Skin of body (tissue), 2 donors: Measurements from ENCODE around the gene ANKRD13D. TPM values are rescaled to one million over a fixed set of nuclear protein-coding genes. Genes with fewer than 3 reads are reported as not detected.
A peak's percentile ranks its signal among the peaks of the same experiment; 100 is the strongest.

Source experiments
- DNase-seq: peaks from one replicate; lab custom pipeline; 2025; lab: John Stamatoyannopoulos, UW
- total RNA-seq: library from RNA; depleted of rRNA; stranded (reverse); fragments of >200 nt; gene quantifications from one replicate; pipeline ENCODE4 v1.2.3, GENCODE V29; 2014

Gene ANKRD13D
- total RNA-seq, 1 donor from 2014 or later, result 33.0 TPM

GRCh38 chr11:67273260-67273990 lies 15.7 kb upstream of the ANKRD13D start:
- no peak for DNase-seq

DNA sequence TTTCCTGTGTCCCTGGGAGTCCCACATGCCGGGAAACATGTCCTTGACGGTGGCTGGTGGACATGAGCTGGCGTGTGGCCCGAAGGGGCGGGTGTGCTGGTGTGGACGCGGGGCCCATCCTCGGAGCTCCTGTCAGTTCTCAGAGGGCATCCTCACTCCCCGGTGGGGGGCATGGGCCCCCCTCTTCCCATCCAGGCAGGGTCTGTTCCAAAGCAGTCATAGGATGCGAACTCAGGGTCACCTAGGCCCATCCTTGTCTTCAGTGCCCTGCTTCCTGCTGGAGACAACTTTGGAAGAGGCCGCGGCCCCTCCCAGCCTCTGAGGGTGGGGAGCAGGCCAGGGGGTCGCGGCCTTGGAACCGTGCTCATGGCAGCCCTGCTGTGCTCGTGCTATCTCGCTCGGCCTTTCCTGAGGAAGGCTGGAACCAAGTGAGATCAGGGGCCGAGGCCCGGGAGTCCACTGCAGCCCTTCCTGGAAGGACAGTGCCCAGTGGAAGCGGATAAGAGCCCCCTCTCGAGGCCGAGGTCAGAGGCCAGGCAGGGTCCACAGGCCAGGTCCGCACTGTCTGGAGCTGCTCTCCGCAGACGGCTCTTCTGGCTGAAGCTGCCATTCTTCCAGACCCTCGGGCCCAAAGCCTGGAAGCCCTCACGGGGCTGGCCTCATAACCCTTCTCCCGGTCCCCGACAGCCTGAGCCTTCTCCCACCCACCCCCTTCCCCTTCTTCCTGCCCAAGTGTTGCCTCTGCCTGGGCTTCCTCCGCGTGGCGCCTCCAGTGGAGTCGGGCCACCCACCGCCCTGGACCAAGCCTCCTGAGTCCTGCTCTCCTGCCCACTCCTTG lies 14.1 kb upstream of the ANKRD13D start:
- no peak for DNase-seq

- no peak for DNase-seq
Observed at GRCh38 chr11:67275606-67276409, 13.3 kb upstream of the ANKRD13D start.

- no peak for DNase-seq
Observed at GRCh38 chr11:67276781-67277230, 12.3 kb upstream of the ANKRD13D start.

DNA sequence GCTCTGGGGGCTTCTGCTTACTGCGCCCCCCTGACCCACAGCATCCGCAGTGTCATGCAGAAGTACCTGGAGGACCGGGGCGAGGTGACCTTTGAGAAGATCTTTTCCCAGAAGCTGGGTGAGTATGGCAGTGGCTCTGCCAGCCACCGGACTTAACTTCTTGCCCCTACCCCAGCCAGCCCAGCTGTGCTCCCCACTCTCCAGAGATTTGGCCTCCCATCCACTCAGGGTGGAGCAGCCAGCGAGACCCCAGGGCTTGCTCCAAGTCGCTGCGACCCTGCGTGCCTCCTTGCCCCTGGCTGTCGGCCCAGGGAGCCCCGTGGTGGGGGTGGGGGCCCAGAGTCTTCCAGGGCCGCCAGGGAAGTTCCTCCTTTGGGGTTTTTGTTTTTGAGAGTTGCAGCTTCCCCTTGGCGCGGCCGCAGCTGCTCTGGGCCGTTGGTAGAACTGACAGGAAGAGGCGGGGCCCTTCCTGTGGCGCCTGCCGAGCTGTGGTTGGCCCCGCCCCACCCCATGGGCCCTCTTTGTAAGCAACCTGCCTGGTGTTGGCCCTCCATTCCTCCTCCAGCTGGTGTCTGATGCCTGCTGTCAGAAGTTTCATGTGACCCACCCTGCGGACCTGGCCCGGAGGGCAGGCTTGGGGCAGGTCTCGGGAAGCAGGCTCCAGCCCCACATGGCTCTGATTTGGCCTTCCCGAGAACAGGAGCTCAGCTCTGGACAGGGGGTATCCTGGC lies 11.7 kb upstream of the ANKRD13D start:
- peak; percentile 67 for DNase-seq

GRCh38 chr11:67278135-67278938 lies 10.8 kb upstream of the ANKRD13D start:
- no peak for DNase-seq

GRCh38 chr11:67278939-67279588 lies 10.0 kb upstream of the ANKRD13D start:
- DNase-seq, result no peak

- no peak for DNase-seq
Observed at GRCh38 chr11:67279589-67280340, 9.3 kb upstream of the ANKRD13D start.

- DNase-seq, result no peak
Observed at GRCh38 chr11:67280341-67280787, 8.7 kb upstream of the ANKRD13D start.

GRCh38 chr11:67280788-67281551 lies 8.1 kb upstream of the ANKRD13D start:
- no peak for DNase-seq

- DNase-seq, result no peak
Observed at GRCh38 chr11:67281552-67282150, 7.5 kb upstream of the ANKRD13D start.

- DNase-seq, result no peak
Observed at GRCh38 chr11:67282155-67282875, 6.8 kb upstream of the ANKRD13D start.

DNA sequence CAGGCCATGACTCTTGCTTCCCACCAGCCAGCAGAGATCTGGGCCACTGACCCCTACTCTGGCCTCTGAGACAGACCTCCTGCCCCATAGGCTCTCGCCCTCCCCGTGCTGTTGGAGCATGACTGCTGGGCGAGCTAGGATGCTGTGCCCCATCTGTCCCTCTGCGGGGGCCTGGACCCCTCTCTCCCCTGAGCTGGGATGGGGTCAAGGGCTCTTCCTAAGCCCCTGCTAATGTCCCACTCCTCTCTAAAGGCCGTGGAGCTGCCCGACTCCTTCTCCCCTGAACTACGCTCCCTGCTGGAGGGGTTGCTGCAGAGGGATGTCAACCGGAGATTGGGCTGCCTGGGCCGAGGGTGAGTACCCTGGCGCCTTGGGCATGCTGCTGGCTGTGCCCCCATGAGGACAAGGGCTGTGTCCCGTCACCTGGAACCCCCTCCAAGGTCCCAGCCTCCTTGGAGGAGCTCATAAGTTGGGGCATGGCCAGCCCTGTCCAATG lies 6.2 kb upstream of the ANKRD13D start:
- DNase-seq, result no peak

DNA sequence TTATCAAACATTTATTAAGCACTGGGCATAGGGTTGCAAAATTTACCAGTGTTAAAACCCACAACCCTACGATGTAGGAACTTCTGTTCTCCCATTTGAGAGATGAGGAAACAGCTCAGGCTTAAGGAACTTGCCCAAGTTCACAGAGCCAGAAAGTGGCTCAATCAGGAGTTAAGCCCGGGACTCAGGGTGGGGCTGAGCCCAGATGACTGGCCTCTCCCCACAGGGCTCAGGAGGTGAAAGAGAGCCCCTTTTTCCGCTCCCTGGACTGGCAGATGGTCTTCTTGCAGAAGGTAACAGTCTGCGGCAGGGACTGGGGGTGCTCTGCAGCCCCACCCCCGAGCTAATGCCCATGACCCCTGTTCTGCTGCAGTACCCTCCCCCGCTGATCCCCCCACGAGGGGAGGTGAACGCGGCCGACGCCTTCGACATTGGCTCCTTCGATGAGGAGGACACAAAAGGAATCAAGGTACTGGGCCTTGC lies 5.6 kb upstream of the ANKRD13D start:
- no peak for DNase-seq

- no peak for DNase-seq
Observed at GRCh38 chr11:67284811-67285540, 4.1 kb upstream of the ANKRD13D start.
